Activated CD4-positive, alpha-beta memory T cell treated with anti-CD3 and anti-CD28 coated beads for 36 hours (primary cell): ENCODE data around the gene ARHGAP18. TPM values are rescaled to one million over a fixed set of nuclear protein-coding genes. Genes with fewer than 3 reads are reported as not detected.
"Not testable (repeated sequence)": the region's sequence is repeated elsewhere in the genome, so short reads cannot be mapped to it uniquely, and the experiment has no call there.

Source experiments
- CTCF ChIA-PET: fragments of 350-600 bp; sonication (Branson Sonifier 250); formaldehyde crosslinking; loops from one replicate; lab custom pipeline; 2021; ENCODE audit warnings: antibody characterized with exemption, inconsistent platforms; lab: Charles Lee
- POLR2A ChIA-PET: fragments of 350-600 bp; sonication (Branson Sonifier 250); formaldehyde crosslinking; loops from one replicate; lab custom pipeline; 2021; ENCODE audit warnings: antibody characterized with exemption; lab: Charles Lee
- DNase-seq: peaks from one replicate; pipeline ENCODE4 v3.0.0-alpha.2; 2020
- H3K27ac Mint-ChIP-seq: one replicate; pipeline ENCODE4 v1.8.0; 2021; ENCODE audit warnings: mixed read lengths
- H3K27me3 Mint-ChIP-seq: one replicate; pipeline ENCODE4 v1.8.0; 2021; ENCODE audit warnings: mixed read lengths
- H3K36me3 Mint-ChIP-seq: one replicate; pipeline ENCODE4 v1.8.0; 2021; ENCODE audit warnings: mixed read lengths
- H3K4me1 Mint-ChIP-seq: one replicate; pipeline ENCODE4 v1.8.0; 2021; ENCODE audit warnings: low read depth, mixed read lengths
- H3K4me3 Mint-ChIP-seq: one replicate; pipeline ENCODE4 v1.8.0; 2021; ENCODE audit warnings: mild to moderate bottlenecking, mixed read lengths
- H3K9me3 Mint-ChIP-seq: one replicate; pipeline ENCODE4 v1.8.0; 2021; ENCODE audit warnings: mixed read lengths
- intact Hi-C: fragments of 100-400 bp; cut with micrococcal nuclease; formaldehyde crosslinking; loops from one replicate; pipeline ENCODE4 v1.15.1; 2023
- total RNA-seq, 2 experiments: library from RNA; stranded (reverse); gene quantifications; one replicate each; pipeline ENCODE4 v1.2.3, GENCODE V29; 2021

The ARHGAP18 gene
- total RNA-seq, 2 experiments from 2014 or later = 7.0 to 9.2 TPM

DNA sequence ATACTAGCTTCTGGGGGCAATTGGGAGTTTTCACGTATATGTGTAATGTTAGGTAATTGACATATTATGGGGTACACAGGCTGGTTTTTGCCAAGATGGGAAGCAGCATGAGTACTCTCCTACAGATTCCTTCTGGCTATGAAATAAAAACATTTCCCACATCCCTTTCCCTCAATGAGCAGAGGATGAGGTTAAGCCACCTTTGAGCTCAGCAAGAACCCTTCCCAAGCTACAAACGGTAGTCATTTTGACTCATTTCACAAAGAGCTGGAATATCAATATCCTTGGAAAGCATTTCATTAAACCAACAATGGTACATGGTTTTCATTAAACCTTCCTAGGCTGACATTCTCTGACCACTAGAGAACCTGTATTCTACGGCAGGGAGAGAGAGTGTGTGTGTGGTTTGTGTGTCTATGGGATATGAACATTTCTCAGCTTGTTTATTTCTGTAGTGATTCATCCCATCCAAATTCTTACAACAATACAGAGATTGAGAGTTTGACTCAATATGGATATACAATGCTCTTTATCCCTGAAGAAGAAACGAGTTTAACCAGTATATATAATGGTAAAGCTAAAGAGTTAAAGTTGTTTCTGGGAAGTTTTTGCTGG is 119.5 kb downstream of the ARHGAP18 start:
- peaks cover 9% of the 10 kb centered on the region for H3K9me3 Mint-ChIP-seq
- intact Hi-C loops = no loop called here

GRCh38 chr6:129586815-129587214 is 123.2 kb downstream of the ARHGAP18 start:
- intact Hi-C loops = no loop called here
- no peak for DNase-seq
- Mint-ChIP-seq H3K9me3 (peaks cover 9% of the 10 kb centered on the region), H3K27ac (no peak overlapping the region), H3K36me3 (peaks cover 9% of the 10 kb centered on the region), H3K4me3 (no peak overlapping the region), H3K4me1 (no peaks in the 10 kb centered on the region), H3K27me3 (no peaks in the 10 kb centered on the region)
- POLR2A ChIA-PET = no interaction called here
- CTCF ChIA-PET = no interaction called here

More for the DNA sequence above, 119.5 kb downstream of the ARHGAP18 start:
- ChIA-PET CTCF (interaction anchor here (0.7 to 3.0 kb wide), 5 partner anchors 8 to 185 kb away, joined by 3 to 8 read pairs (median 5); no protein-coding TSS in a partner anchor), POLR2A (no interaction called here)
- no peak overlapping the region for H3K4me3 Mint-ChIP-seq
- H3K27ac Mint-ChIP-seq = no peak overlapping the region
- no peaks in the 10 kb centered on the region for H3K4me1 Mint-ChIP-seq
- H3K27me3 Mint-ChIP-seq = no peaks in the 10 kb centered on the region
- peaks cover 9% of the 10 kb centered on the region for H3K36me3 Mint-ChIP-seq
- DNase-seq = no peak

DNA sequence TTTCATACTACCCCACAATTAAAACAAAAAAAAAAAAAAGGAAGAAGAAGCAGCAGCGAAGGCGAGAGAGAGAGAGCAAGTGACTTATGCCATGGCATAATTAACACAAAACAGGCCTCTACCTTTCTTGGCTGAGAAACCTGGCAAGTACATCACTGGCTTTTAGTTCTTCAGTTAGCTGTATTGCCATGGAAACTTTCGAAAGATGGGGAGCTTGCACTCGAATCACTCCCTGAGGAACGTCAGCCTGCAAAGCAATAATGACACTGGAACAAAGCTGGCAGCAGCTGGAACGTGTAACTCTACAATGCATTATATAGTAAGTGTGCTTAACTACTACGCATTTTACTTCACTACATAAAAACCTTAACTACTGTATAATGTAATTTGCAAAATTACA is 126.1 kb downstream of the ARHGAP18 start:
- no peak overlapping the region for H3K27ac Mint-ChIP-seq
- ChIA-PET POLR2A (interaction anchor here (0.6 kb wide), 1 partner anchor 400 kb away, joined by 5 read pairs; no protein-coding TSS in a partner anchor), CTCF (interaction anchor here (0.6 to 1.7 kb wide), 2 partner anchors 14 to 448 kb away, joined by 3 to 4 read pairs; no protein-coding TSS in a partner anchor)
- H3K4me1 Mint-ChIP-seq = no peaks in the 10 kb centered on the region
- DNase-seq = no peak
- peaks cover 9% of the 10 kb centered on the region for H3K9me3 Mint-ChIP-seq
- H3K27me3 Mint-ChIP-seq = no peaks in the 10 kb centered on the region
- H3K4me3 Mint-ChIP-seq = no peak overlapping the region
- intact Hi-C loops = no loop called here
- H3K36me3 Mint-ChIP-seq = peaks cover 9% of the 10 kb centered on the region

DNA sequence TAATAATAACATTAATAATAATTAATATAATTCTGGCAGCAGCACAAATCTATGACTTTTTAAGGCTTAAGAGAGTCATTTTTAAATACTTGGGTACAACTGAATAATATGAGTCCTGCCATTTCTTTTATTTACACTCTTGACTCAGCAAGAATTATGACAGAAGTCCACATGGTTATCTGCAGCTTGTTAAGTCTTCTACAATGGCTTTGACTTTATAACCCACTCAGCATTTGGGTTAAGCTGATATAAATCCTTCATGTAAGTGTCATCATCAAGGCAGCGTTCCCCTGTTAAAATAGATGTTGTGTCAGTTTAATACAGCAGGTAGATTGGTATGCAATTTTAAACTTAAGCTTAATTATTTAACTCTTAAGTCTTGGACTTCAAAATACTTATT is 131.7 kb downstream of the ARHGAP18 start:
- CTCF ChIA-PET = interaction anchor here (1.0 to 1.6 kb wide), 3 partner anchors 9 to 79 kb away, joined by 3 to 8 read pairs (median 3); no protein-coding TSS in a partner anchor

GRCh38 chr6:129577691-129578090 is 132.3 kb downstream of the ARHGAP18 start:
- H3K9me3 Mint-ChIP-seq = no peaks in the 10 kb centered on the region
- H3K36me3 Mint-ChIP-seq = no peaks in the 10 kb centered on the region
- ChIA-PET POLR2A (no interaction called here), CTCF (interaction anchor here (1.2 kb wide), 1 partner anchor 78 kb away, joined by 3 read pairs; no protein-coding TSS in a partner anchor)
- H3K4me1 Mint-ChIP-seq = peaks cover 9% of the 10 kb centered on the region
- intact Hi-C loops = no loop called here
- no peak overlapping the region for H3K27ac Mint-ChIP-seq
- H3K27me3 Mint-ChIP-seq = no peaks in the 10 kb centered on the region
- no peak for DNase-seq
- H3K4me3 Mint-ChIP-seq = no peak overlapping the region

More for the DNA sequence above, 131.7 kb downstream of the ARHGAP18 start:
- H3K27me3 Mint-ChIP-seq = no peaks in the 10 kb centered on the region
- intact Hi-C loops = no loop called here
- no peak overlapping the region for H3K4me3 Mint-ChIP-seq
- POLR2A ChIA-PET = no interaction called here
- H3K4me1 Mint-ChIP-seq = peaks cover 9% of the 10 kb centered on the region
- no peaks in the 10 kb centered on the region for H3K36me3 Mint-ChIP-seq
- no peak for DNase-seq
- no peaks in the 10 kb centered on the region for H3K9me3 Mint-ChIP-seq
- no peak overlapping the region for H3K27ac Mint-ChIP-seq

DNA sequence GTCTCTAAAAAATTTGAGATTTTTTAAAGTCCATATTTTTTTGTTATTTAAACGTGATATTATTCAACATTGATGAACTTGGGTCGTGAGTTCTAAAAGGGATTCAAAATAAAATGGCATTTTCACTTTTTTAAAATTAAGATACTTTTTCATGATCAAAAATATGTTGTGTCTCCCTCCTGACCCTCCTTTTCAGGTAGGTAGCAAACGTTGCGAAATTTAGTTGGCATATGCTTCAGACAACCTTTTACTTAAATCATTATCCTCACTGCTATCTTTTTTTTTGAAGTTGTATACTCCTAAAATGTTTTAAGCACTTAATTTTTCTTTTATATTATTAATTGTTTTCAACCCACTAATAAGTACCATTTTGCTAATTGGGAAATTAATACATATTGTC is 133.5 kb downstream of the ARHGAP18 start:
- ChIA-PET CTCF (interaction anchor here (1.2 kb wide), 2 partner anchors 77 to 204 kb away, joined by 3 read pairs; no protein-coding TSS in a partner anchor), POLR2A (no interaction called here)
- intact Hi-C loops = no loop called here

DNA sequence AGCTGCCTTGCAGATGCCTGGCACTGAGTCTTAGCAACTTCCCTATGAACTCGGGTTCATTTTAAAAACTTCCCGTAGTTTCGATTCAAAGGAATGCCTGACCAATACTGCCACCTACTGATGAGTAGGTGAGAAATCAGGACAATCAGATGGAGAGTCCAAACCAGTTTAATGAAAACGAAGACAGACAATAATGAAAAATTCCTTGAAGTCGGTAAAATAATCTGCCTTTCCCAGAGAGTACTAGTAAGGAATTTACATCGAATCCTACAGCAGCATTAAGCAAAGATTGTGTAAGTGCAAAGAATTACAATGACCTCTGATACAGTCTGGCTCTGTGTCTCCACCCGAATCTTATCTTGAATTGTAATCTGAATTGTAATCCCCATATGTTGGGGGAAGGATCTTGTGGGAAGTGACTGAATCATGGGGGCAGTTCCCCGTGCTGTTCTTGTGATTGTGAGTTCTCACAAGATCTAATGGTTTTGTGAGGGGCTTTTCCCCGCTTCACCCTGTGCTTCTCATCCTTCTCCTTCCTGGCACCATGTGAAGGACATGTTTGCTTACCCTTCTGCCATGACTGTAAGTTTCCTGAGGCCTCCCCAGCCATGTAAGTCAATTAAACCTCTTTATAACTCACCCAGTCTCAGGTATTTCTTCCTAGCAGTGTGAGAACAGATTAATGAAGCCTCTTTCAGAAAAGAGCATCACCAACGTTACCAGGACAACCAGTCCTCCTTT is 134.4 kb downstream of the ARHGAP18 start:
- peaks cover 3% of the 10 kb centered on the region for H3K36me3 Mint-ChIP-seq
- no peak for DNase-seq
- peaks cover 14% of the 10 kb centered on the region for H3K9me3 Mint-ChIP-seq
- H3K4me3 Mint-ChIP-seq = no peak overlapping the region
- ChIA-PET POLR2A (no interaction called here), CTCF (interaction anchor here (0.7 to 1.5 kb wide), 3 partner anchors 10 to 221 kb away, joined by 5 to 10 read pairs (median 6); no protein-coding TSS in a partner anchor)
- H3K27ac Mint-ChIP-seq = no peak overlapping the region
- intact Hi-C loops = loop anchor here (2.0 kb wide), 1 partner anchor 77 kb away; no protein-coding TSS in a partner anchor
- H3K4me1 Mint-ChIP-seq = peaks cover 9% of the 10 kb centered on the region
- no peaks in the 10 kb centered on the region for H3K27me3 Mint-ChIP-seq

More for the DNA sequence above, 133.5 kb downstream of the ARHGAP18 start:
- no peak overlapping the region for H3K27ac Mint-ChIP-seq
- peaks cover 9% of the 10 kb centered on the region for H3K4me1 Mint-ChIP-seq
- H3K36me3 Mint-ChIP-seq = no peaks in the 10 kb centered on the region
- H3K4me3 Mint-ChIP-seq = no peak overlapping the region
- H3K9me3 Mint-ChIP-seq = peaks cover 4% of the 10 kb centered on the region
- H3K27me3 Mint-ChIP-seq = no peaks in the 10 kb centered on the region
- no peak for DNase-seq

DNA sequence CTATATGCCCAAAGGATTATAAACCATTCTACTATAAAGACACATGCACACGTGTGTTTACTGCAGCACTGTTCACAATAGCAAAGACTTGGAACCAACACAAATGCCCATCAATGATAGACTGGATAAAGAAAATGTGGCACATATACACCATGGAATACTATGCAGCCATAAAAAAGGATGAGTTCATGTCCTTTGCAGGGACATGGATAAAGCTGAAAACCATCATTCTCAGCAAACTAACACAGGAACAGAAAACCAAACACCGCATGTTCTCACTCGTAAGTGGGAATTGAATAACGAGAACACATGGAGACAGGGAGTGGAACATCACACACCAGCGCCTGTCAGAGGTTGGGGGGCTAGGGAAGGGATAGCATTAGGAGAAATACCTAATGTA is 135.4 kb downstream of the ARHGAP18 start:
- POLR2A ChIA-PET, H3K36me3 Mint-ChIP-seq, H3K27ac Mint-ChIP-seq, H3K27me3 Mint-ChIP-seq, DNase-seq, H3K4me1 Mint-ChIP-seq, H3K4me3 Mint-ChIP-seq: not testable (repeated sequence)
- peaks cover 19% of the 10 kb centered on the region for H3K9me3 Mint-ChIP-seq
- CTCF ChIA-PET = interaction anchor here (0.8 to 1.5 kb wide), 3 partner anchors 9 to 77 kb away, joined by 3 to 10 read pairs (median 5); no protein-coding TSS in a partner anchor
- intact Hi-C loops = loop anchor here (2.0 kb wide), 1 partner anchor 76 kb away; no protein-coding TSS in a partner anchor

- POLR2A ChIA-PET, H3K27me3 Mint-ChIP-seq, intact Hi-C loops, DNase-seq, H3K36me3 Mint-ChIP-seq, H3K4me3 Mint-ChIP-seq, H3K27ac Mint-ChIP-seq, H3K4me1 Mint-ChIP-seq: not testable (repeated sequence)
- CTCF ChIA-PET = interaction anchor here (3.6 kb wide), 1 partner anchor 71 kb away, joined by 18 read pairs; no protein-coding TSS in a partner anchor
- H3K9me3 Mint-ChIP-seq = peaks cover 19% of the 10 kb centered on the region
Observed at GRCh38 chr6:129570929-129571328, 139.0 kb downstream of the ARHGAP18 start.

DNA sequence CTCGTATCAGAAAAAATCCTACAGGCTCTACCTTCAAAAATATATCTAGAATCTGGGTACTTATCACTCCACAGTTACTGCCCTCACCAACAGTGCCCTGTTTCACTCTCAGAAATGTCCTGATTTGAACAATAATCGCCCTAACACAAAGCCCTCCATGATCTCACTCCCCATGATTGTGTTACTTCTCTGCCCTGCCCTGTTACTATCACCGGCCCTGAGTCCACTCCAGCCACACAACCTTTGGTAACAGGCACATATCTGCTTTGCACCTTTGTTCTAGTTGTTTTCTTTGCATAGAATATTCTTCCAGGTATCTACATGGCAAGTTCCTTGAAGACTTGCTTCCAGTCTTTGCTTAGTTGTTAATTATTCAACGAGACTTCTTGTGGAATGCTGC is 142.0 kb downstream of the ARHGAP18 start:
- H3K36me3 Mint-ChIP-seq = peaks cover 3% of the 10 kb centered on the region
- CTCF ChIA-PET = interaction anchor here (0.8 to 4.2 kb wide), 2 partner anchors 67 to 464 kb away, joined by 3 to 55 read pairs; no protein-coding TSS in a partner anchor

DNA sequence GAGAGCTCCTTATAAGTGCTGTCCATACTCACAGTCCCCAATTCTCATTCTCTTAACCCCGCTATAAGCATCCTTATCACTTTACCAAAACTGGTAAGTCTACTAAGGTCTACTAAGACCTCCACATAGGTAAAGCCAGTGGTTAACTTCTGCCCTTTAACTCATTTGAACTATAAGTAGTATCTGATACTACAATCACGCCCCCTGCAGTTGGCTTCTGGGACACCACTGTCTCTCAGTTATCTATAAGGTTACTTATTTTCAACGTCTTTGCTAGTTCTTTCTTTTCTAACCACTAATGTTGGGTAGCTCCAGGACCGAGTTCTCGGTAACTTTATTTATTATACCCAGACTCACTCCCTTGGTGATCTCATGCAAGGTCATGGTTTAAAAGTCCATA is 142.6 kb downstream of the ARHGAP18 start:
- no peaks in the 10 kb centered on the region for H3K4me1 Mint-ChIP-seq
- peaks cover 3% of the 10 kb centered on the region for H3K36me3 Mint-ChIP-seq
- H3K27ac Mint-ChIP-seq = no peak overlapping the region
- ChIA-PET CTCF (interaction anchor here (0.8 to 4.2 kb wide), 6 partner anchors 18 to 464 kb away, joined by 3 to 55 read pairs (median 4); no protein-coding TSS in a partner anchor), POLR2A (no interaction called here)
- H3K4me3 Mint-ChIP-seq = no peak overlapping the region
- H3K27me3 Mint-ChIP-seq = no peaks in the 10 kb centered on the region
- intact Hi-C loops = loop anchor here (1.0 kb wide), 1 partner anchor 68 kb away; no protein-coding TSS in a partner anchor
- DNase-seq = peak; percentile 54
- H3K9me3 Mint-ChIP-seq = peaks cover 19% of the 10 kb centered on the region

More for the DNA sequence above, 142.0 kb downstream of the ARHGAP18 start:
- Mint-ChIP-seq H3K27ac (no peak overlapping the region), H3K4me1 (no peaks in the 10 kb centered on the region), H3K4me3 (no peak overlapping the region), H3K9me3 (peaks cover 19% of the 10 kb centered on the region), H3K27me3 (no peaks in the 10 kb centered on the region)
- DNase-seq = no peak
- POLR2A ChIA-PET = no interaction called here
- intact Hi-C loops = no loop called here
